Measurements from ENCODE around the gene MCTP2.
"Not testable (repeated sequence)": the region's sequence is repeated elsewhere in the genome, so short reads cannot be mapped to it uniquely, and the experiment has no call there.

MCTP2 gene

GRCh38 chr15:94236608-94237007 lies 5.2 kb downstream of the MCTP2 start:
- Histone ChIP-seq H3K4me1 (ENCODE audit: control insufficient read depth, insufficient read depth, low read length) (peaks cover 6% of the 10 kb centered on the region), H3K9ac (ENCODE audit: low read depth, low read length) (no peak overlapping the region), H3K27me3 (ENCODE audit: control insufficient read depth, insufficient read depth, low read length) (peaks cover 18% of the 10 kb centered on the region), H3K36me3 (ENCODE audit: control insufficient read depth, insufficient read depth, low read length) (no peaks in the 10 kb centered on the region), H3K9me3 (ENCODE audit: control insufficient read depth, insufficient read depth, low read length) (no peaks in the 10 kb centered on the region), H3K4me3 (ENCODE audit: low read depth, low read length) (no peak overlapping the region)

- Histone ChIP-seq H3K4me1 (ENCODE audit: control insufficient read depth, insufficient read depth, low read length) (peaks cover 6% of the 10 kb centered on the region), H3K27me3 (ENCODE audit: control insufficient read depth, insufficient read depth, low read length) (peaks cover 12% of the 10 kb centered on the region), H3K9me3 (ENCODE audit: control insufficient read depth, insufficient read depth, low read length) (no peaks in the 10 kb centered on the region), H3K4me3 (ENCODE audit: low read depth, low read length) (no peak overlapping the region), H3K9ac (ENCODE audit: low read depth, low read length) (no peak overlapping the region), H3K36me3 (ENCODE audit: control insufficient read depth, insufficient read depth, low read length) (no peaks in the 10 kb centered on the region)
Measured at GRCh38 chr15:94237903-94238302, 6.5 kb downstream of the MCTP2 start.

GRCh38 chr15:94238539-94239118 lies 7.3 kb downstream of the MCTP2 start:
- Histone ChIP-seq H3K9me3 (ENCODE audit: control insufficient read depth, insufficient read depth, low read length) (no peaks in the 10 kb centered on the region), H3K4me3 (ENCODE audit: low read depth, low read length) (no peak overlapping the region), H3K9ac (ENCODE audit: low read depth, low read length) (no peak overlapping the region), H3K27me3 (ENCODE audit: control insufficient read depth, insufficient read depth, low read length) (peaks cover 5% of the 10 kb centered on the region), H3K36me3 (ENCODE audit: control insufficient read depth, insufficient read depth, low read length) (no peaks in the 10 kb centered on the region), H3K4me1 (ENCODE audit: control insufficient read depth, insufficient read depth, low read length) (no peaks in the 10 kb centered on the region)

GRCh38 chr15:94239474-94239873 lies 8.1 kb downstream of the MCTP2 start:
- H3K27me3 ChIP-seq (ENCODE audit: control insufficient read depth, insufficient read depth, low read length): peaks cover 1% of the 10 kb centered on the region
- no peaks in the 10 kb centered on the region for H3K4me1 ChIP-seq (ENCODE audit: control insufficient read depth, insufficient read depth, low read length)
- H3K9me3 ChIP-seq (ENCODE audit: control insufficient read depth, insufficient read depth, low read length): no peaks in the 10 kb centered on the region
- H3K9ac ChIP-seq (ENCODE audit: low read depth, low read length): no peak overlapping the region
- no peaks in the 10 kb centered on the region for H3K36me3 ChIP-seq (ENCODE audit: control insufficient read depth, insufficient read depth, low read length)
- H3K4me3 ChIP-seq (ENCODE audit: low read depth, low read length): no peak overlapping the region

GRCh38 chr15:94240480-94240879 lies 9.1 kb downstream of the MCTP2 start:
- Histone ChIP-seq H3K4me3 (ENCODE audit: low read depth, low read length) (no peak overlapping the region), H3K4me1 (ENCODE audit: control insufficient read depth, insufficient read depth, low read length) (no peaks in the 10 kb centered on the region), H3K9me3 (ENCODE audit: control insufficient read depth, insufficient read depth, low read length) (no peaks in the 10 kb centered on the region), H3K27me3 (ENCODE audit: control insufficient read depth, insufficient read depth, low read length) (no peaks in the 10 kb centered on the region), H3K36me3 (ENCODE audit: control insufficient read depth, insufficient read depth, low read length) (no peaks in the 10 kb centered on the region), H3K9ac (ENCODE audit: low read depth, low read length) (no peak overlapping the region)

- H3K27me3 ChIP-seq (ENCODE audit: control insufficient read depth, insufficient read depth, low read length): no peaks in the 10 kb centered on the region
- no peaks in the 10 kb centered on the region for H3K4me1 ChIP-seq (ENCODE audit: control insufficient read depth, insufficient read depth, low read length)
- H3K9ac ChIP-seq (ENCODE audit: low read depth, low read length): no peak overlapping the region
- no peak overlapping the region for H3K4me3 ChIP-seq (ENCODE audit: low read depth, low read length)
- no peaks in the 10 kb centered on the region for H3K36me3 ChIP-seq (ENCODE audit: control insufficient read depth, insufficient read depth, low read length)
- no peaks in the 10 kb centered on the region for H3K9me3 ChIP-seq (ENCODE audit: control insufficient read depth, insufficient read depth, low read length)
Measured at GRCh38 chr15:94242257-94242656, 10.9 kb downstream of the MCTP2 start.

- H3K36me3 ChIP-seq (ENCODE audit: control insufficient read depth, insufficient read depth, low read length); H3K9me3 ChIP-seq (ENCODE audit: control insufficient read depth, insufficient read depth, low read length); H3K4me3 ChIP-seq (ENCODE audit: low read depth, low read length); H3K27me3 ChIP-seq (ENCODE audit: control insufficient read depth, insufficient read depth, low read length); H3K9ac ChIP-seq (ENCODE audit: low read depth, low read length); H3K4me1 ChIP-seq (ENCODE audit: control insufficient read depth, insufficient read depth, low read length): not testable (repeated sequence)
Measured at GRCh38 chr15:94243003-94243402, 11.6 kb downstream of the MCTP2 start.

- no peak overlapping the region for H3K9ac ChIP-seq (ENCODE audit: low read depth, low read length)
- no peaks in the 10 kb centered on the region for H3K27me3 ChIP-seq (ENCODE audit: control insufficient read depth, insufficient read depth, low read length)
- H3K9me3 ChIP-seq (ENCODE audit: control insufficient read depth, insufficient read depth, low read length): no peaks in the 10 kb centered on the region
- no peaks in the 10 kb centered on the region for H3K36me3 ChIP-seq (ENCODE audit: control insufficient read depth, insufficient read depth, low read length)
- H3K4me3 ChIP-seq (ENCODE audit: low read depth, low read length): no peak overlapping the region
- H3K4me1 ChIP-seq (ENCODE audit: control insufficient read depth, insufficient read depth, low read length): no peaks in the 10 kb centered on the region
Measured at GRCh38 chr15:94243418-94243817, 12.1 kb downstream of the MCTP2 start.

GRCh38 chr15:94246016-94246415 lies 14.7 kb downstream of the MCTP2 start:
- no peak overlapping the region for H3K9ac ChIP-seq (ENCODE audit: low read depth, low read length)
- no peaks in the 10 kb centered on the region for H3K36me3 ChIP-seq (ENCODE audit: control insufficient read depth, insufficient read depth, low read length)
- H3K27me3 ChIP-seq (ENCODE audit: control insufficient read depth, insufficient read depth, low read length): no peaks in the 10 kb centered on the region
- no peaks in the 10 kb centered on the region for H3K4me1 ChIP-seq (ENCODE audit: control insufficient read depth, insufficient read depth, low read length)
- no peak overlapping the region for H3K4me3 ChIP-seq (ENCODE audit: low read depth, low read length)
- no peaks in the 10 kb centered on the region for H3K9me3 ChIP-seq (ENCODE audit: control insufficient read depth, insufficient read depth, low read length)

- Histone ChIP-seq H3K4me1 (ENCODE audit: control insufficient read depth, insufficient read depth, low read length) (no peaks in the 10 kb centered on the region), H3K4me3 (ENCODE audit: low read depth, low read length) (no peak overlapping the region), H3K9ac (ENCODE audit: low read depth, low read length) (no peak overlapping the region), H3K36me3 (ENCODE audit: control insufficient read depth, insufficient read depth, low read length) (no peaks in the 10 kb centered on the region), H3K27me3 (ENCODE audit: control insufficient read depth, insufficient read depth, low read length) (no peaks in the 10 kb centered on the region), H3K9me3 (ENCODE audit: control insufficient read depth, insufficient read depth, low read length) (no peaks in the 10 kb centered on the region)
Measured at GRCh38 chr15:94247789-94248638, 16.7 kb downstream of the MCTP2 start.

- no peaks in the 10 kb centered on the region for H3K36me3 ChIP-seq (ENCODE audit: control insufficient read depth, insufficient read depth, low read length)
- no peaks in the 10 kb centered on the region for H3K4me1 ChIP-seq (ENCODE audit: control insufficient read depth, insufficient read depth, low read length)
- H3K9me3 ChIP-seq (ENCODE audit: control insufficient read depth, insufficient read depth, low read length): no peaks in the 10 kb centered on the region
- H3K9ac ChIP-seq (ENCODE audit: low read depth, low read length): no peak overlapping the region
- H3K27me3 ChIP-seq (ENCODE audit: control insufficient read depth, insufficient read depth, low read length): no peaks in the 10 kb centered on the region
- no peak overlapping the region for H3K4me3 ChIP-seq (ENCODE audit: low read depth, low read length)
Measured at GRCh38 chr15:94250801-94251200, 19.4 kb downstream of the MCTP2 start.

- Histone ChIP-seq H3K27me3 (ENCODE audit: control insufficient read depth, insufficient read depth, low read length) (no peaks in the 10 kb centered on the region), H3K4me1 (ENCODE audit: control insufficient read depth, insufficient read depth, low read length) (no peaks in the 10 kb centered on the region), H3K9ac (ENCODE audit: low read depth, low read length) (no peak overlapping the region), H3K36me3 (ENCODE audit: control insufficient read depth, insufficient read depth, low read length) (no peaks in the 10 kb centered on the region), H3K4me3 (ENCODE audit: low read depth, low read length) (no peak overlapping the region), H3K9me3 (ENCODE audit: control insufficient read depth, insufficient read depth, low read length) (no peaks in the 10 kb centered on the region)
Measured at GRCh38 chr15:94252223-94252766, 20.9 kb downstream of the MCTP2 start.
